ENCODE data around the gene APOB.
"Not testable (repeated sequence)": the region's sequence is repeated elsewhere in the genome, so short reads cannot be mapped to it uniquely, and the experiment has no call there.

The APOB gene

GRCh38 chr2:21033237-21034155 lies 10.4 kb downstream of the APOB start:
- DNase-seq, result no peak

GRCh38 chr2:21032338-21033236 lies 11.3 kb downstream of the APOB start:
- DNase-seq, result no peak

- DNase-seq, result no peak
These were observed 12.6 kb downstream of the APOB start for GRCh38 chr2:21030983-21031968.

- no peak for DNase-seq
These were observed 14.4 kb downstream of the APOB start for GRCh38 chr2:21029519-21029918.

- DNase-seq, result not testable (repeated sequence)
These were observed 14.9 kb downstream of the APOB start for GRCh38 chr2:21028951-21029350.

GRCh38 chr2:21028021-21028947 lies 15.6 kb downstream of the APOB start:
- DNase-seq, result no peak

GRCh38 chr2:21026479-21027282 lies 17.2 kb downstream of the APOB start:
- DNase-seq, result no peak

GRCh38 chr2:21025690-21026478 lies 18.0 kb downstream of the APOB start:
- no peak for DNase-seq

- no peak for DNase-seq
These were observed 19.0 kb downstream of the APOB start for GRCh38 chr2:21024722-21025389.

- no peak for DNase-seq
These were observed 19.7 kb downstream of the APOB start for GRCh38 chr2:21024198-21024597.

GRCh38 chr2:21023419-21024181 lies 20.3 kb downstream of the APOB start:
- DNase-seq, result no peak

GRCh38 chr2:21022792-21023367 lies 21.0 kb downstream of the APOB start:
- DNase-seq, result no peak

GRCh38 chr2:21021430-21021829 lies 22.4 kb downstream of the APOB start:
- DNase-seq, result no peak

GRCh38 chr2:21020668-21021288 lies 23.1 kb downstream of the APOB start:
- DNase-seq, result no peak

GRCh38 chr2:21020031-21020667 lies 23.7 kb downstream of the APOB start:
- no peak for DNase-seq

GRCh38 chr2:21019678-21020021 lies 24.2 kb downstream of the APOB start:
- DNase-seq, result no peak

Measured in hematopoietic multipotent progenitor cell treated with erythropoietin and hydrocortisone succinate and interleukin-3 and kit ligand, for 4 days (in vitro differentiated cells).